Activated naive CD4-positive, alpha-beta T cell treated with anti-CD3 and anti-CD28 coated beads, Interleukin-2, amount 50 U/mL, for 72 hours (primary cell): ENCODE data around the gene MFRP. TPM values are rescaled to one million over a fixed set of nuclear protein-coding genes. Genes with fewer than 3 reads are reported as not detected.

ENCODE experiments used
- ATAC-seq, 2 donors: fragments of 150-1000 bp; cut with Tn5 transposase; 2 replicates each; pipeline ENCODE4 v1.10.0; 2021; ENCODE audit warnings: mild to moderate bottlenecking in 2 of 2, moderate library complexity in 2 of 2
- DNase-seq, 2 donors: peaks; one replicate each; pipeline ENCODE4 v3.0.0; 2021 to 2022; ENCODE audit warnings: low spot score in 2 of 2
- H3K27ac Mint-ChIP-seq, 2 donors: one replicate each; pipeline ENCODE4 v1.8.0; 2022; ENCODE audit warnings: mild to moderate bottlenecking in 2 of 2, mixed read lengths in 2 of 2
- H3K36me3 Mint-ChIP-seq, 2 donors: one replicate each; pipeline ENCODE4 v1.8.0; 2022; ENCODE audit warnings: mixed read lengths in 2 of 2
- H3K9me3 Mint-ChIP-seq, 2 donors: one replicate each; pipeline ENCODE4 v1.8.0; 2022; ENCODE audit warnings: mixed read lengths in 2 of 2
- total RNA-seq, 2 donors: library from RNA; stranded (reverse); gene quantifications; one replicate each; pipeline ENCODE4 v1.2.3, GENCODE V29; 2022

MFRP gene
- total RNA-seq, 2 donors from 2014 or later = not detected

- peak in 1 of 2 donors; percentile 45 for DNase-seq
- Mint-ChIP-seq H3K27ac (no peak overlapping the region), H3K36me3 (no peaks in the 10 kb centered on the region), H3K9me3 (no peaks in the 10 kb centered on the region)
- no peak for ATAC-seq
Observed at GRCh38 chr11:119375337-119376196, 29.1 kb upstream of the MFRP start.

DNA sequence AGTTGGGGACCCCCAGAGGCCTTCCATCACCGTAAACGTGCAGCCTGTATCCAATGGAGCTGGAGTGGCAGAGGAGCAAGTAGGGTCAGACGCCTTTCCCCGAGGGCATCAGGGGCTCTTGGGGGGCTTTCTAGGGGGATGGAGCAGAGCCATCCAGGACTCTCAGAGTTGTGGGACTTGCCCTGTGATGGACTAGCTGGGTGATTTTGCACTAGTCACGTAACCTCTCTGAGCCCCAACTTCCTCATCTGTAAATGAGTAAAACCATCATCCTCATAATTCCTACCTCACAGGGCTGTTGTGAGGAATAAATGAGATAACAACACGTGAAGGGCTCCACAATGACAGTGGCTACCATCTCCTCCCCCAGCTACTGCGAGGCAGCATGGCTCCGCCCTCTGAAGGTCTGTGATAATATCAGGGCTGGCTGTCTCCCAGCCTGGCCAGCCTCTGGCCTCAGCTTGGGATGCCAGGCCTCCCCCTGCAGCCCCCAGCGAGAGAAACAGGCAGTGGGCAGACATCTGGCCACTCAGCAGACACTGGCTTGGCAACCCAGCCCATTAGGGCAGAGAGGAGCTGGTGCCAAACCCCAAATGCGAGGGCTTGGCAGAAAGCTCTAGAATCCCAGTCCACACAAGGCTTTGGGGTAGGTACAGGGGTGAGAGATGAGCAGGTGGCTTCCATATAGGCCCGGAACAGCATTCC, 28.3 kb upstream of the MFRP start:
- DNase-seq = no peak
- ATAC-seq = no peak
- H3K36me3 Mint-ChIP-seq = no peaks in the 10 kb centered on the region
- H3K27ac Mint-ChIP-seq = no peak overlapping the region
- no peaks in the 10 kb centered on the region for H3K9me3 Mint-ChIP-seq

DNA sequence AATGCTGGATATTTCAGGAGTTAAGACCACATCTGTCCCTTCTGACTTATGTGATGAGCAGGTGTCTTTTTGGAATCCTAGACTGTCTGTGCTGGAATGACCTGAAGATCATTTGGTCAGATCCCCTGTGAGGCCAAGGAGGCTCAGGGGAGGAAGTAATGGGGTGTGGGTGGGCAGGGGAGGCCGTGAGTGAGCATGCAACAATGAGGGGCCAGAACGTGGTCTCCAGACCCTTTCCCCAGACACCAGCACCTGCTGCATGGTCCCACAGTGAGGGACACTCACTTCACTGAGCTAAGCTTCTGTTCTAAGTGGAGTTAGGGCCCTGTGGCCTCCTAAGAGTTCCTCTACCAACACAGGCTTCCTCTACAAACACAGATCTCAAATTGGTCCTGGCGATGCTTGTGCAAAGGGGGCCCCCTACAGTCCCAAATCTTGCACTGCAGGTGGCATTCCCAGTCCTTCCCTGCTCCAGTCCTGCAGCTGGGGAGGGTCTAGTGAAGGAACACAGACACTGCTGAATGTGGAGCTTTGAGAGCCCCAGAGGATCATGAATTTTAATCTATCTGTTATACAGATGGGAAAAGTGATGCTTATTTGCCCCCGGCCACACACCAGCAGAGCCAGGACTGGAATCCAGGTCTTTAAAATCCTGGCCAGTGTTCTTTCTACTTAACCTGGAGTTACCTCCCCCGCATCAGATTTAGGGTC, 27.6 kb upstream of the MFRP start:
- Mint-ChIP-seq H3K9me3 (no peaks in the 10 kb centered on the region), H3K27ac (no peak overlapping the region), H3K36me3 (no peaks in the 10 kb centered on the region)
- DNase-seq (peak; percentile 51 to 57), ATAC-seq (peak; percentile 54 to 59)

- no peak overlapping the region for H3K27ac Mint-ChIP-seq
- no peaks in the 10 kb centered on the region for H3K9me3 Mint-ChIP-seq
- ATAC-seq = no peak
- no peaks in the 10 kb centered on the region for H3K36me3 Mint-ChIP-seq
- peak in 1 of 2 donors; percentile 50 for DNase-seq
Observed at GRCh38 chr11:119373059-119373920, 26.8 kb upstream of the MFRP start.

DNA sequence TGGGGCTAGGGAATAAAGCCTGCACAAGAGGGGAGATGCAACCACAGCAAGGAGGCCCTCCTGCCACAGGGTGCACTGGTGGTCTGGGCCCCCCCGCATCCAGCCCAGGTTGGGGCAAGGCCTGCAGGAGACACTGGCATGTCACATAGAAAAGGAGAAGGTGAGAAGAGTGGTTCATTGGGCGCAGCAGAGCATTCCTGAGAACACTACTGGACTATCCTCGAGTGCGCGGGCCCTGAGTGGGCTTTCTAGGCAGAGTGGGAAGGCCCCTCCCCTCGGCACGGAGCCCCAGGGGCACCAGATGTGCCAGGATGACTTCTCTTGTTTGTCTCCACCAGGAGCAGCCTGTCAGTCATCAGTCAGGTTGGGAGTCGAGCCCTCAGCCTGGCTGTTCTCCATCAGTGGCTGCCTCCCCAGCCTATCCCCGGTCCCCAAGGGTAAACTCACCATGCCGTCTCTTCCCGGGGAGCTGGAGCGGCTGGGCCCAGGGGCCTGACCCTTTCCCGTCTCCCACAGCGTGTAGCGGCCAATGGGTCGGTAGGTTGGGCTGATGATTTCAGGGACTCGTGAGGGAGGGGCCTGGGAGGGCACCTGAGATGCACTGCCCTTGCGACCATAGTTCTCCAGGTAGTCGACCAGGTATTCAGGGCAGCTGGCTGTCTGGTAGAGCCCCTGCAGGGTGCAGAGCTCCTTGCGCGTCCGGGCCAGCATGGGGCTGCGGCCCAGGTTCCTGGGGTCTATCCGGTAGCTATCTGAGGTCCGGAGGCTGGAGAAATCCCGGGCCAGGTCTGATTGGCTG, 26.0 kb upstream of the MFRP start:
- no peaks in the 10 kb centered on the region for H3K9me3 Mint-ChIP-seq

DNA sequence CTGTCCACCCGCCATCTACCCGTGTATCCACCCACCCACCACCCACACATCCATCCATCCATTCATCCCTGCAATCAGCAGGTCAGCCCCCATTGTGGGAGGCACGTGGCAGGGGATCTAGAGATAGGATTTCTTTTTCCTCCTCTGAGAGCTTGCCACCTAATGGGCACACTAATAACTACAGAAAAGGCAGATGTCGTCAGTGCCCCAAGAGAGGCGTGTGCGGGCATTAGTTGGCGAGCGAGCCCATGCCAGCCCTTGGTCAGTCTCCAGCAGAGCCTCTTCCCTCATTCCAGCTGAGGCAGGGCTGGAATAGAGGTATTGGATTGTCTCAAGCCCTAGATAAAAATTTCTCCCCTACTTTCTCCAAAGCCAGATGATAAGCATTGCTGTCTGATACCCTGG, 25.3 kb upstream of the MFRP start:
- H3K36me3 Mint-ChIP-seq = no peaks in the 10 kb centered on the region
- ATAC-seq (no peak), DNase-seq (no peak)
- H3K9me3 Mint-ChIP-seq = no peaks in the 10 kb centered on the region
- no peak overlapping the region for H3K27ac Mint-ChIP-seq

More for the DNA sequence above, 26.0 kb upstream of the MFRP start:
- no peaks in the 10 kb centered on the region for H3K36me3 Mint-ChIP-seq
- DNase-seq (peak in 1 of 2 donors; percentile 42), ATAC-seq (no peak)
- no peak overlapping the region for H3K27ac Mint-ChIP-seq

GRCh38 chr11:119371067-119371601, 24.6 kb upstream of the MFRP start:
- Mint-ChIP-seq H3K27ac (no peak overlapping the region), H3K36me3 (no peaks in the 10 kb centered on the region), H3K9me3 (no peaks in the 10 kb centered on the region)
- no peak for DNase-seq
- no peak for ATAC-seq

- no peaks in the 10 kb centered on the region for H3K36me3 Mint-ChIP-seq
- ATAC-seq (no peak), DNase-seq (peak in 1 of 2 donors; percentile 51)
- H3K9me3 Mint-ChIP-seq = no peaks in the 10 kb centered on the region
- no peak overlapping the region for H3K27ac Mint-ChIP-seq
Observed at GRCh38 chr11:119370486-119371046, 24.1 kb upstream of the MFRP start.

DNA sequence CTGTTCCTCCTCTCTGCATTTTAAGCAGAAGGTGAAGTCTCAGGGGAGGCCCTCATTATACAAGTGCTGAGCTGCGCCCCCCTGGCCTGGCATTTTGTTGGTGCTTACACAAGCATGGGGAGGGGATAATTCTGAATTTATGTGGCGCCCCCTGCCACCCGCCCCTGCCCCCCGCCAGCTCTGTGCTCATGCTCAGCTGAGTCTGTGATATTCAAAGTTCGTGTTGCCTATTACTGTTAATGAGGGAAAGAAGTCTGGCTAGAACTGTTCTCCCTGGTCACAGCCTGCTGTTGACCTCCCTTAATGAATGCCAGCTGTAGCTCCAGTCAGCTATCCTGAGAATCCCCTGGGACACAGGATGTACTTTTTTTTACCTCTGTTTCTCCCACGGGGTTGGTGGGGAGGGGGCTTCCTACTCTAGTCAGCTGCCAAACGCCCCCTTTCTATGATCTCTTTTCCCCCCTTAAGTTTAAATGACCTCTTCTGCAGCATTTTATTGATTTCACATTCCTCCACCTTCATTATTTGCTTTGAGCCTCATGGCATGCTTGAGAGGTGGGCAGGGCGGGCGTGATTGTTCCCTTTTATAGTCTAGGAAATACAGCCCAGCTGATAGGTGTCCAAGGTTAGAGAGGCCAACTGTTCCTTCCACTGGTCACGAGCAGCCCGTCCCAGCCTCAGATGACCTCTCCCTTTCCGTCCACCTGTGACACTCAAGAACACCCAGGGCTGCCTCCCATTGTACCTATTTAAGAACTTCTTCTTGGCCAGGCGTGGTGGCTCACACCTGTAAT, 22.8 kb upstream of the MFRP start:
- no peak overlapping the region for H3K27ac Mint-ChIP-seq
- no peak for ATAC-seq
- peaks cover 0 to 4% of the 10 kb centered on the region in 2 donors for H3K36me3 Mint-ChIP-seq

GRCh38 chr11:119368121-119369034, 21.9 kb upstream of the MFRP start:
- peaks cover 3 to 4% of the 10 kb centered on the region in 2 donors for H3K9me3 Mint-ChIP-seq
- peaks cover 0 to 5% of the 10 kb centered on the region in 2 donors for H3K36me3 Mint-ChIP-seq
- H3K27ac Mint-ChIP-seq = no peak overlapping the region
- DNase-seq (peak in 1 of 2 donors; percentile 44), ATAC-seq (no peak)

More for the DNA sequence above, 22.8 kb upstream of the MFRP start:
- DNase-seq = no peak
- peaks cover 3 to 4% of the 10 kb centered on the region in 2 donors for H3K9me3 Mint-ChIP-seq

DNA sequence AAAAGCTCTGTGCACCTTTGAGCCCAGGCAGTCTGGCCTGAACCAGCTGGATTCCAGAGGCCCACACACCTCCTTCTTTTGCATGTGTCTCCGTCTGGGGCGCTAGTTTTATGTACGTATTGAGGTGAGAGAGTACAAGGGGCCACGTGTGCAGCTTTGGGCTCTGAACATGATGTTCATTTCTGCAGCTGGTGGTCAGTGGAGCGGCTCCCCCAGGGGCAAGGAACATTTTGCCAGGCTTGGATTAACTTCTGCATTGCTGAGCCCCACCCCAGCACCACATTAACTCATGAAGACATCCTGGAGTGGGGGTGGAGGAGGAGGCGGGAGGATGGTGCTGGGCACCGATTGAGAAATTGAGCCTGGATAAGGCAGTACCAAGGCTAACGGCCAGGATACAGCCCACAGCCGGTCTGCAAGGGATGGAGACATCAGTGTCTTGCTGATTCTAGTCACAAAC, 21.2 kb upstream of the MFRP start:
- no peak overlapping the region for H3K27ac Mint-ChIP-seq
- peaks cover 0 to 5% of the 10 kb centered on the region in 2 donors for H3K36me3 Mint-ChIP-seq
- H3K9me3 Mint-ChIP-seq = peaks cover 3 to 4% of the 10 kb centered on the region in 2 donors
- ATAC-seq (no peak), DNase-seq (no peak)

DNA sequence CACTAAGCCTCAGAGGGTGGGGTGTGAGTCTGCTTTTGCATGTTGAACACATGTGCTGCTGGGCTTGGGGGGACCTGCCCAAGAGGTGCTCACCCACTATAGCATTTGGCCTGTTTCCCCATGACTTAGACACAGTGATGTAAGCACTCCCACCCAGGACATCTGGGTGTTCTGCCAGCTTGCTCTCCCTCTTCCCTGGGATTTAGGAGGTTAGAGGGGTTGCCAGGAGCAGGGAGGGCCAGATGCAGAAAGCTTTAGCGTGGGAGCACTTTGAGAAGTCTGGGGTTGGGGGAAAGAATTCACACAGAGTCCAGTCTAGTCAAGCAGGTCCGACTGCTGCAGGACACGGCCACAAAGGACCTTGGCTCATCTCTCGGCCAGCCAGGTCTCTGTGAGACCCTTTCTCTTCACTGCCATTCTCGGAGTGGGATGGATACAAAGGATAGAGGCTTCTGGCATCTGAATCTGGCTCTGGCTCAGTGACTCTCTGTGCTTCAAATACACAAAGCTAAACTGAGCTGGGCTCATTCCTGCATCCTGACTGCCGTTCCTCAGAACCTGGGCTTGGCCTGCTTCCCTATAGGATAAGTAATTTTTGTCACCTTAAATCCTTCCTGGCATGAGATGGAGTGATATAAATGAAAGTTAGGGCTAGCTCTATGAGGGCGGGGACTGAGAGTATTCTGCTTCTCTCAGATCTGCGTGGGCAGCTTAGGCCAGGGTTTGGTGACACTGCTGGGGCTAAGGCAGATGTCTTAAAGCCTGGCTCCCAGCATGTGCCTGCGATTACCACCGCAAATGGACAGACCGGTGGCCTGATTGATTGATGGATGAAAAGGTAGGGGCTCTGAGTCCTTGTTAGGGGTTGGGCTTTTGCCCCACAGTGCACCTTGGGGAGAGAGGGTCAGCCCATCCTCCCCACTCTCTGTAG, 20.4 kb upstream of the MFRP start:
- peaks cover 3 to 4% of the 10 kb centered on the region in 2 donors for H3K9me3 Mint-ChIP-seq
- H3K36me3 Mint-ChIP-seq = peaks cover 0 to 5% of the 10 kb centered on the region in 2 donors
- H3K27ac Mint-ChIP-seq = no peak overlapping the region
- ATAC-seq (no peak), DNase-seq (no peak)
